ENCODE measurements around the gene DOC2A. TPM values are rescaled to one million over a fixed set of nuclear protein-coding genes. Genes with fewer than 3 reads are reported as not detected.

The DOC2A gene
- 3.2 and 5.4 TPM in 2 replicates for total RNA-seq (2021)
- Bru-seq, nascent RNA = percentile 24 among the genes with signal in this experiment
- percentile 34 among the genes with signal in this experiment for BruChase-seq, experiment 1, labeled RNA remaining after a 2-hour chase
- percentile 39 among the genes with signal in this experiment for BruChase-seq, experiment 2, labeled RNA remaining after a 6-hour chase
- long read RNA-seq, partial matches to known transcripts = 2 of 4 reads
- long read RNA-seq, other reads (novel, unspliced or antisense) = 2 of 4 reads

- BruUV-seq (replicated peaks) = no TSS peak
- CTCF ChIA-PET = interaction anchor here (0.6 kb wide), 2 partner anchors 148 to 154 kb away, joined by 6 to 7 read pairs; partner anchors contain the start of gene CDIPT
These were observed at the start of gene DOC2A for GRCh38 chr16:30010844-30011713. Gene DOC2A, minus strand, starts transcription at chr16:30011027. Its CDS starts 805 bp downstream, at chr16:30010222.

GRCh38 chr16:30060346-30060745 is 49.5 kb upstream of the DOC2A start:
- POLR2A ChIA-PET (ENCODE audit: low non-redundant PET) = no interaction called here
- Histone ChIP-seq H3K4me3 (ENCODE audit: low read depth, low read length, poor library complexity, severe bottlenecking) (no peak overlapping the region), H3K9me3 (ENCODE audit: low read depth, low read length, poor library complexity, severe bottlenecking) (no peaks in the 10 kb centered on the region), H3K36me3 (ENCODE audit: insufficient read depth, low read length, poor library complexity, severe bottlenecking) (peaks cover 24% of the 10 kb centered on the region), H3K4me1 (ENCODE audit: insufficient read depth, low read length, poor library complexity, severe bottlenecking) (peaks cover 20% of the 10 kb centered on the region), H3K27me3 (replicated peaks; ENCODE audit: insufficient read depth, low read depth, low read length, poor library complexity) (no peaks in the 10 kb centered on the region), H3K27ac (ENCODE audit: low read depth, low read length, poor library complexity, severe bottlenecking) (peak overlapping the region; percentile 17)
- CTCF ChIA-PET = no interaction called here
- DNase-seq (ENCODE audit: low spot score) = no peak
- intact Hi-C loops (cut with micrococcal nuclease; ENCODE audit: unreplicated experiment) = loop anchor here (10.0 kb wide), 1 partner anchor 634 kb away; the partner anchor contains the start of gene SRCAP
- BruUV-seq (replicated peaks) = no TSS peak
- TF ChIP-seq, protein P1, sequence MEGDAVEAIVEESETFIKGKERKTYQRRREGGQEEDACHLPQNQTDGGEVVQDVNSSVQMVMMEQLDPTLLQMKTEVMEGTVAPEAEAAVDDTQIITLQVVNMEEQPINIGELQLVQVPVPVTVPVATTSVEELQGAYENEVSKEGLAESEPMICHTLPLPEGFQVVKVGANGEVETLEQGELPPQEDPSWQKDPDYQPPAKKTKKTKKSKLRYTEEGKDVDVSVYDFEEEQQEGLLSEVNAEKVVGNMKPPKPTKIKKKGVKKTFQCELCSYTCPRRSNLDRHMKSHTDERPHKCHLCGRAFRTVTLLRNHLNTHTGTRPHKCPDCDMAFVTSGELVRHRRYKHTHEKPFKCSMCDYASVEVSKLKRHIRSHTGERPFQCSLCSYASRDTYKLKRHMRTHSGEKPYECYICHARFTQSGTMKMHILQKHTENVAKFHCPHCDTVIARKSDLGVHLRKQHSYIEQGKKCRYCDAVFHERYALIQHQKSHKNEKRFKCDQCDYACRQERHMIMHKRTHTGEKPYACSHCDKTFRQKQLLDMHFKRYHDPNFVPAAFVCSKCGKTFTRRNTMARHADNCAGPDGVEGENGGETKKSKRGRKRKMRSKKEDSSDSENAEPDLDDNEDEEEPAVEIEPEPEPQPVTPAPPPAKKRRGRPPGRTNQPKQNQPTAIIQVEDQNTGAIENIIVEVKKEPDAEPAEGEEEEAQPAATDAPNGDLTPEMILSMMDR (conservative IDR thresholded peaks at IDR 0.05; ENCODE audit: low read depth, low read length) = no peak
- no peak for TF ChIP-seq EZH2 (IDR thresholded peaks at IDR 0.05; ENCODE audit: borderline replicate concordance, low read depth, low read length, poor library complexity, severe bottlenecking)

More at GRCh38 chr16:30010844-30011713, at the start of gene DOC2A:
- intact Hi-C loops (cut with micrococcal nuclease; ENCODE audit: unreplicated experiment) = no loop called here
- Histone ChIP-seq H3K36me3 (ENCODE audit: insufficient read depth, low read length, poor library complexity, severe bottlenecking) (no peaks in the 10 kb centered on the region), H3K4me3 (ENCODE audit: low read depth, low read length, poor library complexity, severe bottlenecking) (peak within 1 kb of the TSS; percentile 55), H3K27me3 (replicated peaks; ENCODE audit: insufficient read depth, low read depth, low read length, poor library complexity) (no peaks in the 10 kb centered on the region), H3K4me1 (ENCODE audit: insufficient read depth, low read length, poor library complexity, severe bottlenecking) (peaks cover 10% of the 10 kb centered on the region), H3K9me3 (ENCODE audit: low read depth, low read length, poor library complexity, severe bottlenecking) (no peaks in the 10 kb centered on the region), H3K27ac (ENCODE audit: low read depth, low read length, poor library complexity, severe bottlenecking) (no peak within 1 kb of the TSS)
- peak; percentile 60 for DNase-seq (ENCODE audit: low spot score)
- POLR2A ChIA-PET (ENCODE audit: low non-redundant PET) = no interaction called here
- TF ChIP-seq, protein P1 (conservative IDR thresholded peaks at IDR 0.05; ENCODE audit: low read depth, low read length) = no peak
- no peak for TF ChIP-seq EZH2 (IDR thresholded peaks at IDR 0.05; ENCODE audit: borderline replicate concordance, low read depth, low read length, poor library complexity, severe bottlenecking)

- Histone ChIP-seq H3K27me3 (replicated peaks; ENCODE audit: insufficient read depth, low read depth, low read length, poor library complexity) (no peaks in the 10 kb centered on the region), H3K9me3 (ENCODE audit: low read depth, low read length, poor library complexity, severe bottlenecking) (no peaks in the 10 kb centered on the region), H3K4me1 (ENCODE audit: insufficient read depth, low read length, poor library complexity, severe bottlenecking) (peaks cover 9% of the 10 kb centered on the region), H3K27ac (ENCODE audit: low read depth, low read length, poor library complexity, severe bottlenecking) (peak overlapping the region; percentile 49), H3K4me3 (ENCODE audit: low read depth, low read length, poor library complexity, severe bottlenecking) (no peak overlapping the region), H3K36me3 (ENCODE audit: insufficient read depth, low read length, poor library complexity, severe bottlenecking) (peaks cover 25% of the 10 kb centered on the region)
- intact Hi-C loops (cut with micrococcal nuclease; ENCODE audit: unreplicated experiment) = no loop called here
- ChIA-PET POLR2A (ENCODE audit: low non-redundant PET) (no interaction called here), CTCF (interaction anchor here (1.2 kb wide), 1 partner anchor 14 kb away, joined by 11 read pairs; no protein-coding TSS in a partner anchor)
- TF ChIP-seq, protein P1 (conservative IDR thresholded peaks at IDR 0.05; ENCODE audit: low read depth, low read length) = peak; percentile 52
- TF ChIP-seq EZH2 (IDR thresholded peaks at IDR 0.05; ENCODE audit: borderline replicate concordance, low read depth, low read length, poor library complexity, severe bottlenecking) = no peak
- no TSS peak for BruUV-seq (replicated peaks)
- no peak for DNase-seq (ENCODE audit: low spot score)
These were observed 44.2 kb upstream of the DOC2A start for GRCh38 chr16:30054959-30055553.

Measured in A673 (cell line).